IPS-NIHi7 (cell line): ENCODE results near the gene ACVR2B.

Experiments
- DNase-seq: peaks from one replicate; pipeline ENCODE4 v3.0.0; 2012; ENCODE audit warnings: mixed read lengths; ENCODE audit errors: extremely low spot score

Gene ACVR2B

DNA sequence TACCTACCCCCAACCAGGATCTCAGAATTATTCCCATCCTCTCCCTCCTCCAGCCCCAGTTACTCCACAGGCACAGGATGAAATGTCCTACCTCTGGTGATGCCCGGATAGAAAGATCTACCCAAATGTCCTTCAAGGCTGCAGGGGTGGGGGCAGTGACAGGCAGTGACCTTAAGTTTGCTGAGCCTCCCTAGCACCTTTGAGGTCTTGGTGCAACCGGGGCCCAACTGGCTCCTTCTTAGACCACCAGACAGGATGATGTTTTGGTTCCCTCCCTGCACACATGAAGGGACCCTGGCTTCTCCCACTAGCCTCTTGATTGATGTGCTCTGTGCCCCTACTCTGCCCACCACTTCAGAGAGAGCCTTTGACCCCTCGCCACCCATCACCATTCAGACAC, 78.8 kb downstream of the ACVR2B start:
- no peak for DNase-seq

DNA sequence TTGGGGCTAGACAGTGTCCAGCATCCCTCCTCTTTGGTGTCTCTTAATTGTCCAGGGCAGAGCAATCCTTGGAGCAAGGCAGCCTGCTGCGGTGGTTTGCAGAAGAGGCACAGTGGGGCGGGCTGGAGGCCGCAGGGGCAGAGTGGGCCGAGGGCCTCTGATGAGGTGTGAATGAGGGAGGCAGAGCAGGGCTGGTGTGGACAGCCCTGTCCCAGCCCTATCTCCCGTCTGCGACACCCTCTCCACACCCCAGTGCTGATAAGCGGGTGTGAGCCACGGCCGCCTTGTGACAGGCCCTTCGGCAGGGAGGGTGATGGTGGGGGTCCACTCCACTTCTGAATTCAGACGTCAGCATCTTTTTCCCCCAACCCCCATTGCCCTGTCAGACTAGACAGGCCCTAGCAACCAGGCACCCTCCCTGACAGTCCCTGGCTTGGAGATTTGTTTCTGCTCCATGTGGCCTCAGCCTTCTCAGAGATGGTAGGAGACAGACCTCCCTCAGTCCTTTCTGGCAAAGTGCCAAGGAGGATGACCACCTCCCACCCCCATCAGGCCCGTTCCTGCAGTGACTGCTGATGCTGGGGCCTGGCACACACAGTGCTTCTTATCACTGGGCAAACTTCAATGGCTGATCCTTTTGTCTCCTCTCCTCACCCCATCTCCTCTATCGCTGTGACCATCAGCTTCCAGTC, 79.7 kb downstream of the ACVR2B start:
- DNase-seq, result no peak

DNA sequence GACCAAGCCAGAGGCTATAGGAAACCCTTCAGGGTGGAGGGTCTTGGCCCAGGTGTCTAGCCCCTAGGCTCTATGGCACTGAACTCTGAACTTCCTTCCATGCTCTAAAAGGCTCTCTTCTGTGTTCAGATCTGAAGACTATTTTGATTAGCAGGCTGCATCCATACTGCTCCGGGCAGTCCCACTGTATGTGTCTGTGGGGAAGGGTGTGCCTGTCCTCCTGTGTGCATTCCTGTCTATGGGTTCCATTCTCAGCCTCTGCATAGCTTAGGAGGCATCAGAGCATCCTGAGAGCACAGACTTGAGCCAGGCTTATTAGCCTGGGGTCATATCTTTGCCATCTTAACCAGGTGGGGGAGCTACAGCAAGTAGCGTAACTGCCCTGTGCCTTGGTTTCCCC, 80.5 kb downstream of the ACVR2B start:
- no peak for DNase-seq

DNA sequence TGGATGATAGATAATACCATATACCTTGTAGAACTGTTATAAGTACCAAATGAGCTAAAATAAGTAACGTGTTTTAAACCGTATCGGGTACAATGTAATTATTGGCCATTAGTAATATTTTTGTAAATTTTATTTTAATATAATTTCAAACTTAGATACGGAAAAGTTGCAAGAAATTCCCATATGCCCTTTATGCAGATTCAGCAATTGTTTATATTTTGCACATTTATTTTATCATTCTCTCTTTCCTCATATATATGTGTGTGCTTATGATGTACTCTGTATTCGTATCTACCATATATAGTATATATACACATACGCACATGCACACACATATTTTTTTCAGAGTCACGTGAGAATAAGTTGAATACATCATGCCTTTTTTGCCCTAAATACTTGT, 80.9 kb downstream of the ACVR2B start:
- no peak for DNase-seq

DNA sequence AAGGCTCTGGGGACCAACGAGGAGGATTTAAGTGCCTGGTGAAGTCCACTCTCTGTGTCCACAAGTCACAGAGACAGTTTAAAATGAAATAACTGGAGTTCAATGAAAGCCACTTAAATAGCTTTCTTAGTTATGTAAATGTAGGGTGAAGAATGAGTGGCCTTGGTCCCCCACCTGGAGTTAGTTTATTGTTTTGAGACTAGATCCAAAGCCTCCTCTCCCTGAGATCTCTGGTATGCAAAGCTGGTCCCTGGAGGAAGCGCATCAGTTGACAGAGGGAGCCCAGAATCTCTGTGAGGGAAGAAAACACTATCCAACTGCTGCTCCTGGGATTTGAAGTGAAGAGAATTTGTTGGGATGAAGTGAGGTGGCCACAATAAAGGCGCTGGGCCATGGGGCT, 83.0 kb downstream of the ACVR2B start:
- no peak for DNase-seq

DNA sequence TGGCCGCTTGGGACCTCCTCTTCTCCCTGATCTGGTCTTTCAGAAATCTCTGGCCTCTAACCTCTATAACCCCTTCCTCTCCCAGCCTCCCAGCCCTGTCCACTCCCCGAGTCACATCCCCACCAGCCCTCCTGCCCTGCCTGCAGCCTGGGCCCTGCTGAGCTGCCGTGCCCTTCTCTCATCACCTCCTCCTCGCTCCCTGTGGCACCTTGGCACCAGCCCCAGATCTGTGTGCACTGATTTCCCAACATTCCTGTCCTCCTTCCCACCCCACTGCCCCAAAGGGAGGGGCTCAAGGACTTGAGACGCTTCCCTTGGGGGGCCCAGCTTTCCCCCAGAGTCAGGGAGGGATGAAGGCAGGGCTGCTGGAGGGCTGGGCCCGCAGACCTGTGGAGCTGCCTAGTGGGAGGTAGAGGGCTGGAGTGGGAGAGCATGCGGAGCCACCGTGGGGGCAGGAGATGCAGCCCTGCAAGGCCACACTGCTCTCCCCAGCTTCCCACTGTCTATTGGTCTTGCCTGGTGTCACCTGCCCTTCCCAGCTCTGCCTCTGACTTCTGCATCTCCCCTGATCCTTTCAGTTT, 85.2 kb downstream of the ACVR2B start:
- no peak for DNase-seq

DNA sequence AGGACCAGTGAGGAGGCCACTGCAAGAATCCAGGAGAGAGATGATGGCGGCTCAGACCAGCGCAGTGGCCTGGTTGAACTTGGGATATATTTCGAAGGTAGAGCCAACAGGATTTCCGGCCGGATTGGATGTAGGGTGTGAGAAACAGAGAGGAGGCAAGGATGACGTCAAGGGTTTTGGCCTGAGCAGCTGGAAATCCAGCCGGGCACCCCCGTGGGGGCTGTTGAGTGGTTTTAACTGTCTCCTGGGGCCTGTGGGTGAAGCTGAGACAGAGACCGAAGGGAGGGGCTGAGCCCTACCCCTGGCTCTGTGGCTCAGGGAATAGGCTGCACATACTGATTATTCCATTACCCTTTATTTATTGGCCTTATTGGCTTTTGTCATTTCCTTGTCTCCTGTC, 88.1 kb downstream of the ACVR2B start:
- DNase-seq, result no peak
